Peyer's patch (tissue), 4 donors: ENCODE results near the gene ERC2.

Experiments used
- POLR2A ChIP-seq, 2 donors: fragments of 450-650 bp; IDR thresholded peaks; one replicate each; pipeline ENCODE4 v1.5.1; 2017; ENCODE audit warnings: antibody characterized with exemption in 2 of 2, mild to moderate bottlenecking in 2 of 2, moderate library complexity in 2 of 2
- TF ChIP-seq, protein P1 (sequence below), 6 experiments: fragments of 450-650 bp in 4 of 6; fragments of 200-600 bp in 2 of 6; sonication (generic) in 1 of 6; IDR thresholded peaks; one replicate each; pipeline ENCODE4 v1.5.1; 2017 to 2019; ENCODE audit warnings: antibody characterized with exemption in 6 of 6, mild to moderate bottlenecking in 3 of 6, moderate library complexity in 1 of 6

DNA sequence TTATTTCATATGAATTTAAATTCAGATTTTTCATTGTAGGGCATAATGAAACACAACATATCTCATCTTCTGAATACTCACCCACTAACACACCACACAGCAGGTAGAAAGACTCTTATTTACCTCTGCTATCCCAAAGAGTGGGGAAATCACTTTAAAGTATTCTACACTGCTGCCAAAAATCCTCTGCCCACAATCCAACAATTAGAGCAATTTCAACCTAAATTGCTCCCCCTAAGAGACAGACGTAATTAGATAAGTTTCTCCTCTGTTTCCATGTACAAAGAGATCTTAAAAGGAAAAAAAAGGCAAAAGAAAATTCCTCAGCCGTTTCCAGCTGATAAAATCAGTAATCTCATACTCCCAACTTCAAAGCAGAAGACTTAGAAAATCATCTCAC, 331.8 kb downstream of the ERC2 start:
- TF ChIP-seq, protein P1, sequence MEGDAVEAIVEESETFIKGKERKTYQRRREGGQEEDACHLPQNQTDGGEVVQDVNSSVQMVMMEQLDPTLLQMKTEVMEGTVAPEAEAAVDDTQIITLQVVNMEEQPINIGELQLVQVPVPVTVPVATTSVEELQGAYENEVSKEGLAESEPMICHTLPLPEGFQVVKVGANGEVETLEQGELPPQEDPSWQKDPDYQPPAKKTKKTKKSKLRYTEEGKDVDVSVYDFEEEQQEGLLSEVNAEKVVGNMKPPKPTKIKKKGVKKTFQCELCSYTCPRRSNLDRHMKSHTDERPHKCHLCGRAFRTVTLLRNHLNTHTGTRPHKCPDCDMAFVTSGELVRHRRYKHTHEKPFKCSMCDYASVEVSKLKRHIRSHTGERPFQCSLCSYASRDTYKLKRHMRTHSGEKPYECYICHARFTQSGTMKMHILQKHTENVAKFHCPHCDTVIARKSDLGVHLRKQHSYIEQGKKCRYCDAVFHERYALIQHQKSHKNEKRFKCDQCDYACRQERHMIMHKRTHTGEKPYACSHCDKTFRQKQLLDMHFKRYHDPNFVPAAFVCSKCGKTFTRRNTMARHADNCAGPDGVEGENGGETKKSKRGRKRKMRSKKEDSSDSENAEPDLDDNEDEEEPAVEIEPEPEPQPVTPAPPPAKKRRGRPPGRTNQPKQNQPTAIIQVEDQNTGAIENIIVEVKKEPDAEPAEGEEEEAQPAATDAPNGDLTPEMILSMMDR (IDR thresholded peaks at IDR 0.05): no peak
- no peak for TF ChIP-seq POLR2A (IDR thresholded peaks at IDR 0.05)
